SU-DHL-6 (cell line): ENCODE measurements around the gene OAS3.

Experiments used
- H2AFZ ChIP-seq: fragments of 200-600 bp; sonication (generic); 2 replicates; pipeline ENCODE4 v1.6.1; 2014; ENCODE audit warnings: low read depth, mild to moderate bottlenecking, moderate library complexity, mixed read lengths, antibody characterized with exemption, low read length; ENCODE audit not compliant: severe bottlenecking
- H3F3A ChIP-seq: fragments of 200-600 bp; shearing (Covaris generic); 2 replicates; pipeline ENCODE4 v1.6.0; 2016; ENCODE audit warnings: antibody characterized with exemption, mild to moderate bottlenecking; ENCODE audit not compliant: insufficient read depth
- H3K27ac ChIP-seq: fragments of 200-600 bp; sonication (generic); 2 replicates; pipeline ENCODE4 v1.5.1; 2016; ENCODE audit warnings: low read depth, mild to moderate bottlenecking, low read length, moderate library complexity, mixed read lengths
- H3K27me3 ChIP-seq: fragments of 200-600 bp; sonication (generic), shearing (Covaris generic); 2 replicates; pipeline ENCODE4 v1.6.0; 2014; ENCODE audit warnings: mild to moderate bottlenecking, low read length
- H3K36me3 ChIP-seq: fragments of 200-600 bp; sonication (generic); 2 replicates; pipeline ENCODE4 v1.6.1; 2014; ENCODE audit warnings: mild to moderate bottlenecking, low read length, mixed read lengths
- H3K4me2 ChIP-seq: fragments of 300-600, 200-600 bp; shearing (Covaris generic), sonication (generic); 2 replicates; pipeline ENCODE4 v1.6.0; 2014; ENCODE audit warnings: low read length, low read depth, mild to moderate bottlenecking; ENCODE audit not compliant: poor library complexity, severe bottlenecking
- H3K4me3 ChIP-seq: fragments of 200-600 bp; sonication (generic); 2 replicates; pipeline ENCODE4 v1.5.1; 2014; ENCODE audit warnings: antibody characterized with exemption, low read length, mild to moderate bottlenecking, mixed read lengths; ENCODE audit not compliant: insufficient read depth, poor library complexity, severe bottlenecking
- H3K79me2 ChIP-seq: fragments of 200-600 bp; sonication (generic); 2 replicates; pipeline ENCODE4 v1.6.1; 2014; ENCODE audit warnings: mild to moderate bottlenecking, low read length, moderate library complexity; ENCODE audit not compliant: insufficient read depth
- H3K9ac ChIP-seq: fragments of 200-600 bp; sonication (generic); 2 replicates; pipeline ENCODE4 v1.7.0; 2014; ENCODE audit warnings: mild to moderate bottlenecking, low read length
- H3K9me2 ChIP-seq: fragments of 200-600 bp; sonication (generic); replicated peaks from 2 replicates; pipeline ENCODE4 v1.6.1; 2014; ENCODE audit warnings: low read length; ENCODE audit not compliant: insufficient read depth
- H3K9me3 ChIP-seq: fragments of 200-600 bp; sonication (generic); 2 replicates; pipeline ENCODE4 v1.6.1; 2014; ENCODE audit warnings: low read length, mixed read lengths; ENCODE audit not compliant: insufficient read depth
- H4K20me1 ChIP-seq: fragments of 200-600 bp; sonication (generic); 2 replicates; pipeline ENCODE4 v1.6.1; 2014; ENCODE audit warnings: low read depth, mild to moderate bottlenecking, antibody characterized with exemption, low read length, moderate library complexity, mixed read lengths
- EZH2phosphoT487 ChIP-seq: fragments of 200-600 bp; sonication (generic), shearing (Covaris generic); conservative IDR thresholded peaks from 2 replicates; pipeline ENCODE4 v1.6.1; 2018; ENCODE audit warnings: mild to moderate bottlenecking, antibody characterized with exemption, low read length, moderate library complexity, mixed read lengths
- TF ChIP-seq, protein P1 (sequence below): fragments of 200-600 bp; sonication (generic); IDR thresholded peaks from one replicate; pipeline ENCODE4 v1.5.1; 2017; ENCODE audit warnings: antibody characterized with exemption, mild to moderate bottlenecking, low read length, moderate library complexity; ENCODE audit not compliant: insufficient read depth, poor library complexity, severe bottlenecking

Gene OAS3

DNA sequence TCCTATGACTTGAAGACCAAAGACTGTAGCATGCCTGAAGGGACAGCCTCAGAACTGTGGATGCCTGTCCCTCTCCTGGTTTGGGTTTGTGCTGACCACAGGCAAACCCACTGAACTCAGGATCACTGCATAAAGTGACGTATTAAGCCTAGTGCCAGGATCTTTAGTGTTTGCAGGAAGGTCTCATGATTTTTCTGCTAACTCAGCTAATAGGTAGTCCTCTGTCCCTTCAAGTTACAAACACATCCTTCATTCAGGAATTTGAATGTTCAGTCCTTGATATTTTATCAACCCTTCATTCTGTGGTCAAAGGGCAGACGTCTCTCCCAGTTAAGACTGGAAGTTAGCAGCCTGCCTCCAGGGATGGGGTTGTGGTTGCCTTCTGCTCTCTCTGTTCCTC is 10.3 kb upstream of the OAS3 start:
- Histone ChIP-seq H3K4me3 (no peak overlapping the region), H3K9ac (no peak overlapping the region), H3K9me2 (no peaks in the 10 kb centered on the region), H2AFZ (no peak overlapping the region), H3K27ac (no peak overlapping the region), H3K9me3 (no peaks in the 10 kb centered on the region), H3K4me2 (no peak overlapping the region), H3K36me3 (no peaks in the 10 kb centered on the region), H3K79me2 (no peaks in the 10 kb centered on the region), H3K27me3 (no peaks in the 10 kb centered on the region), H3F3A (no peaks in the 10 kb centered on the region), H4K20me1 (no peaks in the 10 kb centered on the region)
- TF ChIP-seq, protein P1, sequence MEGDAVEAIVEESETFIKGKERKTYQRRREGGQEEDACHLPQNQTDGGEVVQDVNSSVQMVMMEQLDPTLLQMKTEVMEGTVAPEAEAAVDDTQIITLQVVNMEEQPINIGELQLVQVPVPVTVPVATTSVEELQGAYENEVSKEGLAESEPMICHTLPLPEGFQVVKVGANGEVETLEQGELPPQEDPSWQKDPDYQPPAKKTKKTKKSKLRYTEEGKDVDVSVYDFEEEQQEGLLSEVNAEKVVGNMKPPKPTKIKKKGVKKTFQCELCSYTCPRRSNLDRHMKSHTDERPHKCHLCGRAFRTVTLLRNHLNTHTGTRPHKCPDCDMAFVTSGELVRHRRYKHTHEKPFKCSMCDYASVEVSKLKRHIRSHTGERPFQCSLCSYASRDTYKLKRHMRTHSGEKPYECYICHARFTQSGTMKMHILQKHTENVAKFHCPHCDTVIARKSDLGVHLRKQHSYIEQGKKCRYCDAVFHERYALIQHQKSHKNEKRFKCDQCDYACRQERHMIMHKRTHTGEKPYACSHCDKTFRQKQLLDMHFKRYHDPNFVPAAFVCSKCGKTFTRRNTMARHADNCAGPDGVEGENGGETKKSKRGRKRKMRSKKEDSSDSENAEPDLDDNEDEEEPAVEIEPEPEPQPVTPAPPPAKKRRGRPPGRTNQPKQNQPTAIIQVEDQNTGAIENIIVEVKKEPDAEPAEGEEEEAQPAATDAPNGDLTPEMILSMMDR, result no peak
- no peak for TF ChIP-seq EZH2phosphoT487

DNA sequence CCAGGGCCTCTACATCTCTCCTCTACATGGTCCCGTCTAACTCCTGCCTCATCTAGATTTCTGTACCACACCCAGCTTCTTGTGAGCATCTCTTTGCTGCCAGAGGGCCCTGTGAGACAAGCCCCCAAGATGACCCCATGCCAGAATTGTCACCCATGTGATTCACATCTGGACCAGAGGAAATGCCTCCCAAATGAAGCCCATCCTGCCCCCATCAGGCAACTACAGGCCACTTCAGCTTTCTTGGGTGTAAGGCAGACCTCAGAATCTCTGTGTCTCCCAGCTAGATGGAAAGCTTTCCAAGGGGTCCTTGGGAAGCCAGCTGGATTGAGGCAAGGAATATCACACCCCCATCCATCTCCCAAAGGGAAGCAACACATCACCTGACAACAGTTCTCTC is 9.3 kb upstream of the OAS3 start:
- no peaks in the 10 kb centered on the region for H3K27me3 ChIP-seq
- no peak overlapping the region for H2AFZ ChIP-seq
- no peak for TF ChIP-seq EZH2phosphoT487
- TF ChIP-seq, protein P1, result no peak
- H3K79me2 ChIP-seq, result no peaks in the 10 kb centered on the region
- H3K9me2 ChIP-seq, result no peaks in the 10 kb centered on the region
- H3K27ac ChIP-seq, result no peak overlapping the region
- no peak overlapping the region for H3K4me2 ChIP-seq
- H3F3A ChIP-seq, result no peaks in the 10 kb centered on the region
- no peak overlapping the region for H3K4me3 ChIP-seq
- H3K9ac ChIP-seq, result no peak overlapping the region
- no peaks in the 10 kb centered on the region for H3K9me3 ChIP-seq
- no peaks in the 10 kb centered on the region for H4K20me1 ChIP-seq
- no peaks in the 10 kb centered on the region for H3K36me3 ChIP-seq

DNA sequence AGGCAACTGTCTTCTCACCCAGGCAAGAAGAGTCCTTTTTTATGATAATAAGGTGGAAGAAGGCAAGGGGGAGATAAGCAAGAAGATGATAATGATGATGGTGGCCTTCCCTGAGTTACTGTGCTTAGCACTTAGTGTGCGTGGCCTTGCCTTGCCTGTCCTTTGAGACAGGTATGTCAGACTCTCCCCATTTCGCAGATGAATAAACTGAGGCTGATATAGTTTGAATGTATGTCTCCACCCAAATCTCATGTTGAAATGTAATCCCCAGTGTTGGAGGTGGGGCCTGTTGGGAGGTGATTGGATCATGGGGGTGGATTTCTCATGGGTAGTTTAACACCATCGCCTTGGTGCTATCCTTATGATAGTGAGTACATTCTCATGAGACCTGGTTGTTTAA is 8.6 kb upstream of the OAS3 start:
- H3K9ac ChIP-seq, result no peak overlapping the region
- no peak overlapping the region for H3K4me3 ChIP-seq
- no peaks in the 10 kb centered on the region for H3F3A ChIP-seq
- no peak overlapping the region for H3K27ac ChIP-seq
- no peaks in the 10 kb centered on the region for H4K20me1 ChIP-seq
- no peaks in the 10 kb centered on the region for H3K9me3 ChIP-seq
- H3K36me3 ChIP-seq, result no peaks in the 10 kb centered on the region
- H3K9me2 ChIP-seq, result no peaks in the 10 kb centered on the region
- TF ChIP-seq, protein P1, result no peak
- TF ChIP-seq EZH2phosphoT487, result no peak
- no peaks in the 10 kb centered on the region for H3K79me2 ChIP-seq
- H3K4me2 ChIP-seq, result no peak overlapping the region
- H2AFZ ChIP-seq, result no peak overlapping the region
- H3K27me3 ChIP-seq, result no peaks in the 10 kb centered on the region
